ENCODE results near the gene GRID2. TPM values are rescaled to one million over a fixed set of nuclear protein-coding genes. Genes with fewer than 3 reads are reported as not detected.

Gene GRID2
- total and polyA plus RNA-seq, 2 of the 4 experiments (the other 2 are of a cell fraction) = under 0.01 TPM; not detected in 1

DNA sequence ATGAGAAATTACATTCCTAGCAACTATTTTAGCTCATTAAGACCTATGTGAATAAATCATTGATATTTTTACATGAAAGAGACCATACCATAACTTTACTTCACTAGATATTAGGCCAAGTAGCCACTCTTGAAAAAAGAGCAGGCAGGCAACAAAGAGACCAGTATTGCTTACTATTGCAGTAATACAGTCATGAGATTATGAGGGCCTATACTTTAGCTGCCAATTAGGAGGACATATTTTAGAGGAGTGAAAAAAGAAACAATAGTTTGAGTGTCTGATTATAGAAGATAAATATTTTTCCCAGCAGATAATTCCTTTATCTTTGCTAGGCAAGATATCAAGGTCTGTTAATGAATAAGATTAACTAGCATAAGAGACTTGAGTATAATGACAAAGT is 739.0 kb downstream of the GRID2 start:
- H4K91ac ChIP-seq (ENCODE audit: insufficient read depth, low read depth, low read length) = no peak overlapping the region
- no peaks in the 10 kb centered on the region for H3K9me1 ChIP-seq (ENCODE audit: insufficient read depth, low read length)
- H3K4me2 ChIP-seq (ENCODE audit: low read depth, low read length) = no peak overlapping the region
- H2BK20ac ChIP-seq (ENCODE audit: low read depth, low read length) = no peak overlapping the region
- DNase-seq = no peak
- POLR2A ChIA-PET (ENCODE audit: unreplicated experiment) = no interaction called here
- no peak overlapping the region for H3K18ac ChIP-seq (ENCODE audit: low read depth, low read length)
- H4K5ac ChIP-seq (ENCODE audit: low read depth, low read length) = no peak overlapping the region
- no peak overlapping the region for H3K14ac ChIP-seq (replicated peaks; ENCODE audit: low read depth, low read length)
- no peaks in the 10 kb centered on the region for H3K4me1 ChIP-seq (ENCODE audit: control insufficient read depth, insufficient read depth, low read length)
- H3K9me3 ChIP-seq (ENCODE audit: control insufficient read depth, insufficient read depth, low read length) = no peaks in the 10 kb centered on the region
- H3K4ac ChIP-seq (ENCODE audit: low read depth, low read length) = no peak overlapping the region
- H2AK5ac ChIP-seq (ENCODE audit: low read depth, low read length) = no peak overlapping the region
- intact Hi-C loops (cut with micrococcal nuclease) (no loop called here), dilution Hi-C loops (cut with HindIII; ENCODE audit: low sequenced_read_pairs, unreplicated experiment) (no loop called here), in situ Hi-C loops (cut with MboI; ENCODE audit: low sequenced_read_pairs) (no loop called here)
- H3K27me3 ChIP-seq (ENCODE audit: control insufficient read depth, insufficient read depth, low read length) = no peaks in the 10 kb centered on the region
- H2BK5ac ChIP-seq (ENCODE audit: low read depth, low read length, poor library complexity, severe bottlenecking) = no peak overlapping the region
- no peak overlapping the region for H2BK120ac ChIP-seq (ENCODE audit: low read depth, low read length)
- no peak overlapping the region for H2AK9ac ChIP-seq (replicated peaks; ENCODE audit: low read depth, low read length, poor library complexity)
- H3K4me3 ChIP-seq (ENCODE audit: insufficient read depth, low read depth, low read length) = no peak overlapping the region
- no peaks in the 10 kb centered on the region for H3K79me1 ChIP-seq (ENCODE audit: low read depth in 1 of 2, low read length in 2 of 2)
- no peak for TF ChIP-seq NFE2L2 (IDR thresholded peaks at IDR 0.05; ENCODE audit: low read depth, low read length)
- TF ChIP-seq, protein P1, sequence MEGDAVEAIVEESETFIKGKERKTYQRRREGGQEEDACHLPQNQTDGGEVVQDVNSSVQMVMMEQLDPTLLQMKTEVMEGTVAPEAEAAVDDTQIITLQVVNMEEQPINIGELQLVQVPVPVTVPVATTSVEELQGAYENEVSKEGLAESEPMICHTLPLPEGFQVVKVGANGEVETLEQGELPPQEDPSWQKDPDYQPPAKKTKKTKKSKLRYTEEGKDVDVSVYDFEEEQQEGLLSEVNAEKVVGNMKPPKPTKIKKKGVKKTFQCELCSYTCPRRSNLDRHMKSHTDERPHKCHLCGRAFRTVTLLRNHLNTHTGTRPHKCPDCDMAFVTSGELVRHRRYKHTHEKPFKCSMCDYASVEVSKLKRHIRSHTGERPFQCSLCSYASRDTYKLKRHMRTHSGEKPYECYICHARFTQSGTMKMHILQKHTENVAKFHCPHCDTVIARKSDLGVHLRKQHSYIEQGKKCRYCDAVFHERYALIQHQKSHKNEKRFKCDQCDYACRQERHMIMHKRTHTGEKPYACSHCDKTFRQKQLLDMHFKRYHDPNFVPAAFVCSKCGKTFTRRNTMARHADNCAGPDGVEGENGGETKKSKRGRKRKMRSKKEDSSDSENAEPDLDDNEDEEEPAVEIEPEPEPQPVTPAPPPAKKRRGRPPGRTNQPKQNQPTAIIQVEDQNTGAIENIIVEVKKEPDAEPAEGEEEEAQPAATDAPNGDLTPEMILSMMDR (conservative IDR thresholded peaks at IDR 0.05; ENCODE audit: low read depth, low read length) = no peak
- no peak for TF ChIP-seq POLR2A (IDR thresholded peaks at IDR 0.05; ENCODE audit: low read depth, low read length)
- TF ChIP-seq MAFK (IDR thresholded peaks at IDR 0.05; ENCODE audit: low read depth, low read length) = no peak
- no peak for TF ChIP-seq CHD1 (IDR thresholded peaks at IDR 0.05; ENCODE audit: low read depth, low read length)
- TF ChIP-seq, protein P2, sequence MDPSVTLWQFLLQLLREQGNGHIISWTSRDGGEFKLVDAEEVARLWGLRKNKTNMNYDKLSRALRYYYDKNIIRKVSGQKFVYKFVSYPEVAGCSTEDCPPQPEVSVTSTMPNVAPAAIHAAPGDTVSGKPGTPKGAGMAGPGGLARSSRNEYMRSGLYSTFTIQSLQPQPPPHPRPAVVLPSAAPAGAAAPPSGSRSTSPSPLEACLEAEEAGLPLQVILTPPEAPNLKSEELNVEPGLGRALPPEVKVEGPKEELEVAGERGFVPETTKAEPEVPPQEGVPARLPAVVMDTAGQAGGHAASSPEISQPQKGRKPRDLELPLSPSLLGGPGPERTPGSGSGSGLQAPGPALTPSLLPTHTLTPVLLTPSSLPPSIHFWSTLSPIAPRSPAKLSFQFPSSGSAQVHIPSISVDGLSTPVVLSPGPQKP (IDR thresholded peaks at IDR 0.05; ENCODE audit: borderline replicate concordance, low read depth, low read length) = no peak
- TF ChIP-seq MAZ (IDR thresholded peaks at IDR 0.05; ENCODE audit: borderline replicate concordance, low read depth, low read length) = no peak
- no peak for TF ChIP-seq SMC3 (IDR thresholded peaks at IDR 0.05; ENCODE audit: low read depth, low read length)
- no peak for TF ChIP-seq MXI1 (IDR thresholded peaks at IDR 0.05; ENCODE audit: borderline replicate concordance, low read depth, low read length)
- no peak for TF ChIP-seq RCOR1 (IDR thresholded peaks at IDR 0.05; ENCODE audit: insufficient replicate concordance, low read length)
- no peak for TF ChIP-seq RAD21 (IDR thresholded peaks at IDR 0.05; ENCODE audit: low read length)
- TF ChIP-seq FOS (IDR thresholded peaks at IDR 0.05; ENCODE audit: low read depth, low read length) = no peak
- TF ChIP-seq, protein P3, sequence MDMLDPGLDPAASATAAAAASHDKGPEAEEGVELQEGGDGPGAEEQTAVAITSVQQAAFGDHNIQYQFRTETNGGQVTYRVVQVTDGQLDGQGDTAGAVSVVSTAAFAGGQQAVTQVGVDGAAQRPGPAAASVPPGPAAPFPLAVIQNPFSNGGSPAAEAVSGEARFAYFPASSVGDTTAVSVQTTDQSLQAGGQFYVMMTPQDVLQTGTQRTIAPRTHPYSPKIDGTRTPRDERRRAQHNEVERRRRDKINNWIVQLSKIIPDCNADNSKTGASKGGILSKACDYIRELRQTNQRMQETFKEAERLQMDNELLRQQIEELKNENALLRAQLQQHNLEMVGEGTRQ (IDR thresholded peaks at IDR 0.05; ENCODE audit: low read depth, low read length) = no peak
- no peak for TF ChIP-seq BHLHE40 (IDR thresholded peaks at IDR 0.05; ENCODE audit: low read depth, low read length)
- no peak for TF ChIP-seq CEBPB (IDR thresholded peaks at IDR 0.05; ENCODE audit: low read depth, low read length)
- TF ChIP-seq RFX5 (IDR thresholded peaks at IDR 0.05; ENCODE audit: low read depth, low read length) = no peak
- no peak for ATAC-seq (ENCODE audit: low read depth)
- H2AFZ ChIP-seq (replicated peaks; ENCODE audit: low read length, poor library complexity) = no peak overlapping the region
- no peaks in the 10 kb centered on the region for H3K36me3 ChIP-seq (ENCODE audit: control insufficient read depth, insufficient read depth, low read length)
- BruUV-seq (replicated peaks) = no TSS peak
- no peak overlapping the region for H2BK15ac ChIP-seq (ENCODE audit: low read depth, low read length)
- CTCF ChIA-PET = no interaction called here
- H3K56ac ChIP-seq (ENCODE audit: extremely low read depth, insufficient read depth, low read length) = no peak overlapping the region
- no peak overlapping the region for H3K9ac ChIP-seq (ENCODE audit: low read depth, low read length)
- H4K8ac ChIP-seq (ENCODE audit: low read depth in 2 of 2, low read length in 2 of 2) = no peak overlapping the region
- H3K23ac ChIP-seq (ENCODE audit: low read depth, low read length) = no peak overlapping the region
- no peaks in the 10 kb centered on the region for H4K20me1 ChIP-seq (ENCODE audit: insufficient read depth, low read length)
- H3K27ac ChIP-seq (ENCODE audit: insufficient read depth, low read length) = no peak overlapping the region
